ENCODE results near the gene PLPP7. TPM values are rescaled to one million over a fixed set of nuclear protein-coding genes. Genes with fewer than 3 reads are reported as not detected.

Gene PLPP7
- polyA plus RNA-seq, 1 donor (not counting 4 experiments of a cell fraction or from before 2014, with no cell fraction given): not detected

- TF ChIP-seq EZH2 (IDR thresholded peaks at IDR 0.05; ENCODE audit: low read length): peak; percentile 42
- TF ChIP-seq, protein P1, sequence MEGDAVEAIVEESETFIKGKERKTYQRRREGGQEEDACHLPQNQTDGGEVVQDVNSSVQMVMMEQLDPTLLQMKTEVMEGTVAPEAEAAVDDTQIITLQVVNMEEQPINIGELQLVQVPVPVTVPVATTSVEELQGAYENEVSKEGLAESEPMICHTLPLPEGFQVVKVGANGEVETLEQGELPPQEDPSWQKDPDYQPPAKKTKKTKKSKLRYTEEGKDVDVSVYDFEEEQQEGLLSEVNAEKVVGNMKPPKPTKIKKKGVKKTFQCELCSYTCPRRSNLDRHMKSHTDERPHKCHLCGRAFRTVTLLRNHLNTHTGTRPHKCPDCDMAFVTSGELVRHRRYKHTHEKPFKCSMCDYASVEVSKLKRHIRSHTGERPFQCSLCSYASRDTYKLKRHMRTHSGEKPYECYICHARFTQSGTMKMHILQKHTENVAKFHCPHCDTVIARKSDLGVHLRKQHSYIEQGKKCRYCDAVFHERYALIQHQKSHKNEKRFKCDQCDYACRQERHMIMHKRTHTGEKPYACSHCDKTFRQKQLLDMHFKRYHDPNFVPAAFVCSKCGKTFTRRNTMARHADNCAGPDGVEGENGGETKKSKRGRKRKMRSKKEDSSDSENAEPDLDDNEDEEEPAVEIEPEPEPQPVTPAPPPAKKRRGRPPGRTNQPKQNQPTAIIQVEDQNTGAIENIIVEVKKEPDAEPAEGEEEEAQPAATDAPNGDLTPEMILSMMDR (optimal IDR thresholded peaks at IDR 0.05 in 1 of 3, IDR thresholded peaks at IDR 0.05 in 1 of 3, conservative IDR thresholded peaks at IDR 0.05 in 1 of 3; ENCODE audit: extremely low read depth in 1 of 3, insufficient read depth in 2 of 3, low read length in 3 of 3): no peak
- Histone ChIP-seq H3K4me1 (ENCODE audit: control insufficient read depth, extremely low read depth, insufficient read depth, low read length) (no peaks in the 10 kb centered on the region), H3K4me3 (ENCODE audit: control insufficient read depth in 2 of 3, extremely low read depth in 1 of 3, insufficient read depth in 2 of 3, low read depth in 1 of 3, low read length in 3 of 3) (peak overlapping the region; percentile 20 to 64 (median 28)), H3K9me1 (ENCODE audit: control insufficient read depth, extremely low read depth, insufficient read depth, low read length) (no peaks in the 10 kb centered on the region), H3K27me3 (ENCODE audit: control insufficient read depth, extremely low read depth, insufficient read depth, low read length) (peaks cover 52% of the 10 kb centered on the region), H3K4me2 (ENCODE audit: control insufficient read depth, extremely low read depth, insufficient read depth, low read depth, low read length) (peak overlapping the region; percentile 58), H3K9me3 (ENCODE audit: control insufficient read depth, low read depth, low read length) (no peaks in the 10 kb centered on the region), H2AFZ (ENCODE audit: control insufficient read depth, low read length) (no peak overlapping the region), H4K20me1 (ENCODE audit: control insufficient read depth, extremely low read depth, insufficient read depth, low read length) (no peaks in the 10 kb centered on the region), H3K27ac (ENCODE audit: control insufficient read depth, insufficient read depth, low read length) (no peak overlapping the region), H3K9ac (ENCODE audit: control insufficient read depth, extremely low read depth, insufficient read depth, low read length) (no peak overlapping the region), H3K79me2 (ENCODE audit: control insufficient read depth, insufficient read depth, low read length) (no peaks in the 10 kb centered on the region), H3K36me3 (ENCODE audit: control insufficient read depth in 2 of 2, extremely low read depth in 1 of 2, insufficient read depth in 2 of 2, low read length in 2 of 2) (no peaks in the 10 kb centered on the region)
- dilution Hi-C loops (cut with MboI; ENCODE audit: extremely low pct_ligation_motif_present, low sequenced_read_pairs): no loop called here
- FAIRE-seq: no peak
- no peak for DNase-seq (ENCODE audit: low read depth, low spot score)
Measured at GRCh38 chr9:131277287-131277909, 12.1 kb upstream of the PLPP7 start.

- H3K27ac ChIP-seq (ENCODE audit: control insufficient read depth, insufficient read depth, low read length): no peak overlapping the region
- no peak overlapping the region for H2AFZ ChIP-seq (ENCODE audit: control insufficient read depth, low read length)
- no peak for FAIRE-seq
Measured at GRCh38 chr9:131277910-131278701, 11.4 kb upstream of the PLPP7 start.

More at GRCh38 chr9:131277910-131278701, 11.4 kb upstream of the PLPP7 start:
- DNase-seq (ENCODE audit: low read depth, low spot score): no peak
- peak overlapping the region; percentile 58 for H3K4me2 ChIP-seq (ENCODE audit: control insufficient read depth, extremely low read depth, insufficient read depth, low read depth, low read length)
- H3K27me3 ChIP-seq (ENCODE audit: control insufficient read depth, extremely low read depth, insufficient read depth, low read length): peaks cover 58% of the 10 kb centered on the region
- H3K36me3 ChIP-seq (ENCODE audit: control insufficient read depth in 2 of 2, extremely low read depth in 1 of 2, insufficient read depth in 2 of 2, low read length in 2 of 2): no peaks in the 10 kb centered on the region
- H3K79me2 ChIP-seq (ENCODE audit: control insufficient read depth, insufficient read depth, low read length): no peaks in the 10 kb centered on the region
- H3K9me1 ChIP-seq (ENCODE audit: control insufficient read depth, extremely low read depth, insufficient read depth, low read length): no peaks in the 10 kb centered on the region
- dilution Hi-C loops (cut with MboI; ENCODE audit: extremely low pct_ligation_motif_present, low sequenced_read_pairs): no loop called here
- H3K9me3 ChIP-seq (ENCODE audit: control insufficient read depth, low read depth, low read length): no peaks in the 10 kb centered on the region
- no peak for TF ChIP-seq EZH2 (IDR thresholded peaks at IDR 0.05; ENCODE audit: low read length)
- TF ChIP-seq, protein P1 (optimal IDR thresholded peaks at IDR 0.05 in 1 of 3, IDR thresholded peaks at IDR 0.05 in 1 of 3, conservative IDR thresholded peaks at IDR 0.05 in 1 of 3; ENCODE audit: extremely low read depth in 1 of 3, insufficient read depth in 2 of 3, low read length in 3 of 3): no peak
- no peaks in the 10 kb centered on the region for H4K20me1 ChIP-seq (ENCODE audit: control insufficient read depth, extremely low read depth, insufficient read depth, low read length)
- H3K9ac ChIP-seq (ENCODE audit: control insufficient read depth, extremely low read depth, insufficient read depth, low read length): no peak overlapping the region
- no peaks in the 10 kb centered on the region for H3K4me1 ChIP-seq (ENCODE audit: control insufficient read depth, extremely low read depth, insufficient read depth, low read length)
- peak overlapping the region in 2 of 3 experiments; percentile 28 to 64 for H3K4me3 ChIP-seq (ENCODE audit: control insufficient read depth in 2 of 3, extremely low read depth in 1 of 3, insufficient read depth in 2 of 3, low read depth in 1 of 3, low read length in 3 of 3)

Data from keratinocyte (primary cell).